SK-N-SH treated with all-trans-retinoic acid at 6 μM for 48 hours (cell line): ENCODE results near the gene OR10P1.

Experiments
- PATZ1 ChIP-seq: fragments of 250-450 bp; sonication (Bioruptor Pico); IDR thresholded peaks from 2 replicates; pipeline ENCODE4 v1.8.0; 2020; ENCODE audit warnings: mild to moderate bottlenecking, moderate library complexity, borderline replicate concordance
- POU6F1 ChIP-seq: fragments of 250-450 bp; sonication (Bioruptor Pico); IDR thresholded peaks from 2 replicates; pipeline ENCODE4 v1.8.0; 2021; ENCODE audit warnings: low read depth, mild to moderate bottlenecking, moderate library complexity, borderline replicate concordance
- ZFP3 ChIP-seq: fragments of 250-450 bp; sonication (Bioruptor Pico); IDR thresholded peaks from 2 replicates; pipeline ENCODE4 v1.5.0; 2020; ENCODE audit warnings: mild to moderate bottlenecking, moderate library complexity

- TF ChIP-seq PATZ1 (CRISPR knock-in tag) (no peak), POU6F1 (CRISPR knock-in tag) (no peak), ZFP3 (CRISPR knock-in tag) (no peak)
These were observed 6.0 kb downstream of the OR10P1 start for GRCh38 chr12:55642669-55643068.
